IMR-90 (cell line): ENCODE results near the gene PHC2. TPM values are rescaled to one million over a fixed set of nuclear protein-coding genes. Genes with fewer than 3 reads are reported as not detected.

Experiments used
- ATAC-seq: fragments of 200-7000 bp; cut with Tn5 transposase; 2 replicates; pipeline ENCODE4 v1.9.1; 2020; ENCODE audit warnings: low read depth, mild to moderate bottlenecking, moderate library complexity
- BruUV-seq: library from RNA; stranded (reverse); fragments of 400-500 nt; replicated peaks from 2 replicates; lab custom pipeline; 2021; lab: Mats Ljungman, UMichigan
- CTCF ChIA-PET: fragments of 300-600 bp; formaldehyde crosslinking; extraction: SDS; loops from one replicate; lab custom pipeline; 2021; ENCODE audit warnings: antibody characterized with exemption; lab: Yijun Ruan, JAX
- POLR2A ChIA-PET: fragments of 300-600 bp; sonication (Branson Sonifier 250); formaldehyde crosslinking; loops from one replicate; lab custom pipeline; 2022; ENCODE audit warnings: antibody characterized with exemption; ENCODE audit not compliant: unreplicated experiment; lab: Charles Lee
- DNase-seq: peaks from one replicate; pipeline ENCODE4 v3.0.0; 2013
- H2AFZ ChIP-seq: replicated peaks from 2 replicates; pipeline ENCODE3; 2013; ENCODE audit warnings: low read length, mild to moderate bottlenecking; ENCODE audit not compliant: poor library complexity
- H2AK5ac ChIP-seq: 2 replicates; pipeline ENCODE4 v1.6.1; 2013; ENCODE audit warnings: low read depth, low read length, inconsistent platforms
- H2AK9ac ChIP-seq: replicated peaks from 2 replicates; pipeline ENCODE3; 2013; ENCODE audit warnings: mild to moderate bottlenecking, low read depth, low read length, moderate library complexity; ENCODE audit not compliant: poor library complexity
- H2BK120ac ChIP-seq: 2 replicates; pipeline ENCODE4 v1.6.1; 2013; ENCODE audit warnings: low read depth, low read length, inconsistent platforms
- H2BK15ac ChIP-seq: 3 replicates; pipeline ENCODE4 v1.6.1; 2013; ENCODE audit warnings: low read depth, low read length, inconsistent platforms
- H2BK20ac ChIP-seq: 2 replicates; pipeline ENCODE4 v1.6.1; 2013; ENCODE audit warnings: low read depth, mild to moderate bottlenecking, inconsistent platforms, low read length, moderate library complexity
- H2BK5ac ChIP-seq: 2 replicates; pipeline ENCODE4 v1.6.1; 2013; ENCODE audit warnings: mild to moderate bottlenecking, low read depth, low read length, inconsistent platforms; ENCODE audit not compliant: poor library complexity, severe bottlenecking
- H3K14ac ChIP-seq: replicated peaks from 2 replicates; pipeline ENCODE4 v1.6.1; 2013; ENCODE audit warnings: low read depth, low read length, inconsistent platforms
- H3K18ac ChIP-seq: 2 replicates; pipeline ENCODE4 v1.6.1; 2013; ENCODE audit warnings: low read depth, low read length, control low read depth
- H3K23ac ChIP-seq: 2 replicates; pipeline ENCODE4 v1.6.1; 2013; ENCODE audit warnings: low read depth, low read length, inconsistent platforms
- H3K27ac ChIP-seq: 2 replicates; pipeline ENCODE4 v1.5.1; 2013; ENCODE audit warnings: mild to moderate bottlenecking, control low read depth, low read length; ENCODE audit not compliant: insufficient read depth
- H3K27me3 ChIP-seq: 2 replicates; pipeline ENCODE4 v1.6.1; 2013; ENCODE audit warnings: low read length; ENCODE audit not compliant: control insufficient read depth, insufficient read depth
- H3K36me3 ChIP-seq: 2 replicates; pipeline ENCODE4 v1.6.1; 2013; ENCODE audit warnings: low read length, mixed read lengths; ENCODE audit not compliant: control insufficient read depth, insufficient read depth
- H3K4ac ChIP-seq: 2 replicates; pipeline ENCODE4 v1.6.1; 2013; ENCODE audit warnings: low read depth, low read length, inconsistent platforms
- H3K4me1 ChIP-seq: 2 replicates; pipeline ENCODE4 v1.6.1; 2013; ENCODE audit warnings: low read length, mixed read lengths; ENCODE audit not compliant: control insufficient read depth, insufficient read depth
- H3K4me2 ChIP-seq: 2 replicates; pipeline ENCODE4 v1.6.1; 2013; ENCODE audit warnings: low read depth, mild to moderate bottlenecking, control low read depth, low read length, moderate library complexity
- H3K4me3 ChIP-seq: 2 replicates; pipeline ENCODE4 v1.5.1; 2013; ENCODE audit warnings: low read depth, mild to moderate bottlenecking, control low read depth, low read length, moderate library complexity; ENCODE audit not compliant: insufficient read depth
- H3K56ac ChIP-seq: 2 replicates; pipeline ENCODE4 v1.6.1; 2013; ENCODE audit warnings: low read length, inconsistent platforms; ENCODE audit not compliant: insufficient read depth; ENCODE audit errors: extremely low read depth
- H3K79me1 ChIP-seq, 2 experiments: 2 replicates each; pipeline ENCODE4 v1.6.1; 2013; ENCODE audit warnings: low read length in 2 of 2, inconsistent platforms in 1 of 2, low read depth in 1 of 2
- H3K9ac ChIP-seq: 2 replicates; pipeline ENCODE4 v1.6.1; 2013; ENCODE audit warnings: low read depth, low read length, control low read depth
- H3K9me1 ChIP-seq: 2 replicates; pipeline ENCODE4 v1.6.1; 2013; ENCODE audit warnings: low read length, inconsistent platforms; ENCODE audit not compliant: insufficient read depth
- H3K9me3 ChIP-seq: 2 replicates; pipeline ENCODE4 v1.6.1; 2013; ENCODE audit warnings: low read length; ENCODE audit not compliant: control insufficient read depth, insufficient read depth
- H4K20me1 ChIP-seq: 2 replicates; pipeline ENCODE4 v1.6.1; 2013; ENCODE audit warnings: low read length, inconsistent platforms; ENCODE audit not compliant: insufficient read depth
- H4K5ac ChIP-seq: 2 replicates; pipeline ENCODE4 v1.6.1; 2013; ENCODE audit warnings: mild to moderate bottlenecking, low read depth, low read length, control low read depth
- H4K8ac ChIP-seq, 2 experiments: 2 replicates each; pipeline ENCODE4 v1.6.1; 2013; ENCODE audit warnings: low read depth in 2 of 2, low read length in 2 of 2, control low read depth in 1 of 2, inconsistent platforms in 1 of 2
- H4K91ac ChIP-seq: 2 replicates; pipeline ENCODE4 v1.6.1; 2013; ENCODE audit warnings: low read depth, low read length, inconsistent platforms; ENCODE audit not compliant: insufficient read depth
- BHLHE40 ChIP-seq: fragments of 150-350 bp; IDR thresholded peaks from 2 replicates; pipeline ENCODE4 v1.6.1; 2016; ENCODE audit warnings: mild to moderate bottlenecking, low read depth, low read length
- CEBPB ChIP-seq: IDR thresholded peaks from 2 replicates; pipeline ENCODE4 v1.6.1; 2012; ENCODE audit warnings: low read depth, low read length, improper control_type of control experiment
- CHD1 ChIP-seq: IDR thresholded peaks from 2 replicates; pipeline ENCODE4 v1.6.1; 2012; ENCODE audit warnings: low read depth, low read length, improper control_type of control experiment
- FOS ChIP-seq: fragments of 150-350 bp; IDR thresholded peaks from 2 replicates; pipeline ENCODE4 v1.6.1; 2016; ENCODE audit warnings: low read depth, low read length
- MAFK ChIP-seq: IDR thresholded peaks from 2 replicates; pipeline ENCODE4 v1.6.1; 2012; ENCODE audit warnings: low read depth, low read length, improper control_type of control experiment
- MAZ ChIP-seq: IDR thresholded peaks from 2 replicates; pipeline ENCODE4 v1.6.1; 2012; ENCODE audit warnings: low read depth, mild to moderate bottlenecking, low read length, improper control_type of control experiment, moderate library complexity, borderline replicate concordance
- MXI1 ChIP-seq: IDR thresholded peaks from 2 replicates; pipeline ENCODE4 v1.6.1; 2012; ENCODE audit warnings: low read depth, mild to moderate bottlenecking, low read length, moderate library complexity, borderline replicate concordance
- NFE2L2 ChIP-seq: fragments of 150-350 bp; IDR thresholded peaks from 2 replicates; pipeline ENCODE4 v1.6.1; 2016; ENCODE audit warnings: low read depth, mild to moderate bottlenecking, low read length
- POLR2A ChIP-seq: IDR thresholded peaks from 2 replicates; pipeline ENCODE4 v1.6.1; 2012; ENCODE audit warnings: mild to moderate bottlenecking, low read depth, low read length
- RAD21 ChIP-seq: IDR thresholded peaks from 2 replicates; pipeline ENCODE4 v1.6.1; 2012; ENCODE audit warnings: low read length, improper control_type of control experiment
- RCOR1 ChIP-seq: IDR thresholded peaks from 2 replicates; pipeline ENCODE4 v1.6.1; 2012; ENCODE audit warnings: mild to moderate bottlenecking, low read length, improper control_type of control experiment; ENCODE audit not compliant: insufficient replicate concordance
- RFX5 ChIP-seq: IDR thresholded peaks from 2 replicates; pipeline ENCODE4 v1.8.0; 2012; ENCODE audit warnings: low read depth, mild to moderate bottlenecking, low read length, moderate library complexity
- SMC3 ChIP-seq: fragments of 150-350 bp; IDR thresholded peaks from 2 replicates; pipeline ENCODE4 v1.6.1; 2016; ENCODE audit warnings: low read depth, mild to moderate bottlenecking, antibody characterized with exemption, low read length, moderate library complexity
- USF2 ChIP-seq: fragments of 150-350 bp; IDR thresholded peaks from 2 replicates; pipeline ENCODE4 v1.6.1; 2017; ENCODE audit warnings: mild to moderate bottlenecking, antibody characterized with exemption, low read length, low read depth
- WGBS, 2 experiments: methylation state at CpG; one replicate each; pipeline versions ENCODE4 v1.1.5 to v1.1.7; 2013; ENCODE audit warnings: missing lambda C conversion rate in 2 of 2; ENCODE audit not compliant: insufficient read length in 1 of 2; ENCODE audit errors: extremely low coverage in 2 of 2; 5-methylcytosine and 5-hydroxymethylcytosine counted together
- dilution Hi-C: fragments of 300-500 bp; cut with HindIII; formaldehyde crosslinking; loops from one replicate; pipeline ENCODE4 v1.14.3; 2018; ENCODE audit warnings: low sequenced_read_pairs; ENCODE audit not compliant: unreplicated experiment
- in situ Hi-C: fragments of 300-500 bp; cut with MboI; formaldehyde crosslinking; loops from 3 replicates; pipeline ENCODE4 v1.14.3; 2019; ENCODE audit warnings: low sequenced_read_pairs, inconsistent platforms, mixed read lengths
- intact Hi-C: fragments of 100-400 bp; cut with micrococcal nuclease; formaldehyde crosslinking; loops from 2 replicates; pipeline ENCODE4 v1.10.0; 2022
- polyA plus RNA-seq, 3 experiments: library from polyadenylated mRNA; depleted of rRNA; stranded (reverse); fragments of >200 nt; gene quantifications; 2 replicates each; pipeline ENCODE4 v1.2.3, GENCODE V29; 2012; ENCODE audit warnings: low replicate concordance in 1 of 3
- total RNA-seq: library from RNA; depleted of rRNA; stranded (reverse); fragments of >200 nt; gene quantifications from 2 replicates; pipeline ENCODE4 v1.2.3, GENCODE V29; 2012
- TF ChIP-seq, protein P1 (sequence below): fragments of 150-350 bp; IDR thresholded peaks from 2 replicates; pipeline ENCODE4 v1.6.1; 2016; ENCODE audit warnings: low read depth, mild to moderate bottlenecking, low read length, moderate library complexity, borderline replicate concordance
- TF ChIP-seq, protein P2 (sequence below): conservative IDR thresholded peaks from 2 replicates; pipeline ENCODE4 v1.5.1; 2012; ENCODE audit warnings: mild to moderate bottlenecking, low read depth, low read length, improper control_type of control experiment

The PHC2 gene
- total and polyA plus RNA-seq, 2 of the 4 experiments (the other 2 are of a cell fraction) = 46.4 to 98.1 TPM

DNA sequence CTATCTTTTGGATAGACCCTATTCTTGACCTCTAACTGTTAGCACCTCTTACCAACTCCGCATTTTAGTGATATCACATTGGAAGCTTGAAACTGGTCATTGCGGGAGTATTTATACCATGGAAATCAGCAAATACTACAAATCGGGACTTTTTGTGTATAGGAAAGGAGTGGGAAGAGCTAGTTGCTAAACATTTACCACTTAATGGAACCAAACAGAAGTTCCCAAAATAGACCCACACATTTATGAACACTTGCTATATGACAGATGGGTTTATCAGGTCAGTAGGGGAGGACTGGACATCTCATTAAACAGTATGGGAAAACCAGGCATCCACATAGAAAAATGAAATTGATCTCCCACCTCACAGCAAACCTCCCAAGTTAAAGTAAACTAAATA is 29.4 kb downstream of the PHC2 start:
- intact Hi-C loops = no loop called here
- ChIA-PET CTCF (interaction anchor here (1.6 kb wide), 1 partner anchor 54 kb away, joined by 3 read pairs; no protein-coding TSS in a partner anchor), POLR2A (interaction anchor here (0.7 kb wide), 1 partner anchor 20 kb away, joined by 4 read pairs; no protein-coding TSS in a partner anchor)
- no peaks in the 10 kb centered on the region for H3K9me1 ChIP-seq
- no peak overlapping the region for H4K91ac ChIP-seq
- H3K4ac ChIP-seq = no peak overlapping the region
- H3K9me3 ChIP-seq = 0 out of 2 replicates have a peak, but pooled peaks cover 2% of the 10 kb centered on the region
- no peak overlapping the region for H2AK5ac ChIP-seq
- in situ Hi-C loops = no loop called here
- H3K56ac ChIP-seq = no peak overlapping the region
- no peak overlapping the region for H3K18ac ChIP-seq
- H3K4me2 ChIP-seq = no peak overlapping the region
- H3K23ac ChIP-seq = no peak overlapping the region
- H3K27me3 ChIP-seq = no peaks in the 10 kb centered on the region
- no peaks in the 10 kb centered on the region for H4K20me1 ChIP-seq
- dilution Hi-C loops = no loop called here
- no peak overlapping the region for H3K9ac ChIP-seq
- no peaks in the 10 kb centered on the region; the same call in 1 of the 2 replicates for H3K36me3 ChIP-seq
- no TSS peak for BruUV-seq
- DNase-seq = no peak
- H2BK120ac ChIP-seq = no peak overlapping the region
- no peak overlapping the region for H4K5ac ChIP-seq
- no peak for ATAC-seq
- TF ChIP-seq MXI1 (no peak), RCOR1 (no peak), CEBPB (no peak), USF2 (no peak), SMC3 (no peak), NFE2L2 (no peak), FOS (no peak), BHLHE40 (no peak), RAD21 (no peak), CHD1 (no peak), POLR2A (no peak), RFX5 (no peak), MAZ (no peak), MAFK (no peak)
- TF ChIP-seq, protein P1, sequence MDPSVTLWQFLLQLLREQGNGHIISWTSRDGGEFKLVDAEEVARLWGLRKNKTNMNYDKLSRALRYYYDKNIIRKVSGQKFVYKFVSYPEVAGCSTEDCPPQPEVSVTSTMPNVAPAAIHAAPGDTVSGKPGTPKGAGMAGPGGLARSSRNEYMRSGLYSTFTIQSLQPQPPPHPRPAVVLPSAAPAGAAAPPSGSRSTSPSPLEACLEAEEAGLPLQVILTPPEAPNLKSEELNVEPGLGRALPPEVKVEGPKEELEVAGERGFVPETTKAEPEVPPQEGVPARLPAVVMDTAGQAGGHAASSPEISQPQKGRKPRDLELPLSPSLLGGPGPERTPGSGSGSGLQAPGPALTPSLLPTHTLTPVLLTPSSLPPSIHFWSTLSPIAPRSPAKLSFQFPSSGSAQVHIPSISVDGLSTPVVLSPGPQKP = no peak
- TF ChIP-seq, protein P2, sequence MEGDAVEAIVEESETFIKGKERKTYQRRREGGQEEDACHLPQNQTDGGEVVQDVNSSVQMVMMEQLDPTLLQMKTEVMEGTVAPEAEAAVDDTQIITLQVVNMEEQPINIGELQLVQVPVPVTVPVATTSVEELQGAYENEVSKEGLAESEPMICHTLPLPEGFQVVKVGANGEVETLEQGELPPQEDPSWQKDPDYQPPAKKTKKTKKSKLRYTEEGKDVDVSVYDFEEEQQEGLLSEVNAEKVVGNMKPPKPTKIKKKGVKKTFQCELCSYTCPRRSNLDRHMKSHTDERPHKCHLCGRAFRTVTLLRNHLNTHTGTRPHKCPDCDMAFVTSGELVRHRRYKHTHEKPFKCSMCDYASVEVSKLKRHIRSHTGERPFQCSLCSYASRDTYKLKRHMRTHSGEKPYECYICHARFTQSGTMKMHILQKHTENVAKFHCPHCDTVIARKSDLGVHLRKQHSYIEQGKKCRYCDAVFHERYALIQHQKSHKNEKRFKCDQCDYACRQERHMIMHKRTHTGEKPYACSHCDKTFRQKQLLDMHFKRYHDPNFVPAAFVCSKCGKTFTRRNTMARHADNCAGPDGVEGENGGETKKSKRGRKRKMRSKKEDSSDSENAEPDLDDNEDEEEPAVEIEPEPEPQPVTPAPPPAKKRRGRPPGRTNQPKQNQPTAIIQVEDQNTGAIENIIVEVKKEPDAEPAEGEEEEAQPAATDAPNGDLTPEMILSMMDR = no peak
- no peak overlapping the region for H3K14ac ChIP-seq
- H4K8ac ChIP-seq = no peak overlapping the region
- H3K27ac ChIP-seq = no peak overlapping the region
- no peak overlapping the region for H2AFZ ChIP-seq
- no peak overlapping the region for H2BK20ac ChIP-seq
- H2AK9ac ChIP-seq = no peak overlapping the region
- H3K79me1 ChIP-seq = no peaks in the 10 kb centered on the region
- H3K4me3 ChIP-seq = no peak overlapping the region
- H2BK15ac ChIP-seq = no peak overlapping the region
- no peak overlapping the region for H2BK5ac ChIP-seq
- WGBS, 2 experiments = no CpG with 5 or more reads among the region's 3 CpGs
- H3K4me1 ChIP-seq = peaks cover 1% of the 10 kb centered on the region; the same call in 1 of the 2 replicates
